Measurements from ENCODE around the gene SLAMF9. TPM values are rescaled to one million over a fixed set of nuclear protein-coding genes. Genes with fewer than 3 reads are reported as not detected.

SLAMF9 gene
- total RNA-seq, 1 experiment from 2014 or later: not detected

- peaks cover 13% of the 10 kb centered on the region for H3K4me1 Mint-ChIP-seq
- peak; percentile 40 for ATAC-seq
- peak; percentile 77 for DNase-seq (ENCODE audit: low spot score)
- TF ChIP-seq PREB (CRISPR knock-in tag; IDR thresholded peaks at IDR 0.05; ENCODE audit: borderline replicate concordance) (no peak), ZNF263 (CRISPR knock-in tag; IDR thresholded peaks at IDR 0.05; ENCODE audit: low read depth) (peak; percentile 39; the same call in 1 of the 2 replicates)
- TF ChIP-seq, protein P1, sequence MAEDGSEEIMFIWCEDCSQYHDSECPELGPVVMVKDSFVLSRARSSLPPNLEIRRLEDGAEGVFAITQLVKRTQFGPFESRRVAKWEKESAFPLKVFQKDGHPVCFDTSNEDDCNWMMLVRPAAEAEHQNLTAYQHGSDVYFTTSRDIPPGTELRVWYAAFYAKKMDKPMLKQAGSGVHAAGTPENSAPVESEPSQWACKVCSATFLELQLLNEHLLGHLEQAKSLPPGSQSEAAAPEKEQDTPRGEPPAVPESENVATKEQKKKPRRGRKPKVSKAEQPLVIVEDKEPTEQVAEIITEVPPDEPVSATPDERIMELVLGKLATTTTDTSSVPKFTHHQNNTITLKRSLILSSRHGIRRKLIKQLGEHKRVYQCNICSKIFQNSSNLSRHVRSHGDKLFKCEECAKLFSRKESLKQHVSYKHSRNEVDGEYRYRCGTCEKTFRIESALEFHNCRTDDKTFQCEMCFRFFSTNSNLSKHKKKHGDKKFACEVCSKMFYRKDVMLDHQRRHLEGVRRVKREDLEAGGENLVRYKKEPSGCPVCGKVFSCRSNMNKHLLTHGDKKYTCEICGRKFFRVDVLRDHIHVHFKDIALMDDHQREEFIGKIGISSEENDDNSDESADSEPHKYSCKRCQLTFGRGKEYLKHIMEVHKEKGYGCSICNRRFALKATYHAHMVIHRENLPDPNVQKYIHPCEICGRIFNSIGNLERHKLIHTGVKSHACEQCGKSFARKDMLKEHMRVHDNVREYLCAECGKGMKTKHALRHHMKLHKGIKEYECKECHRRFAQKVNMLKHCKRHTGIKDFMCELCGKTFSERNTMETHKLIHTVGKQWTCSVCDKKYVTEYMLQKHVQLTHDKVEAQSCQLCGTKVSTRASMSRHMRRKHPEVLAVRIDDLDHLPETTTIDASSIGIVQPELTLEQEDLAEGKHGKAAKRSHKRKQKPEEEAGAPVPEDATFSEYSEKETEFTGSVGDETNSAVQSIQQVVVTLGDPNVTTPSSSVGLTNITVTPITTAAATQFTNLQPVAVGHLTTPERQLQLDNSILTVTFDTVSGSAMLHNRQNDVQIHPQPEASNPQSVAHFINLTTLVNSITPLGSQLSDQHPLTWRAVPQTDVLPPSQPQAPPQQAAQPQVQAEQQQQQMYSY (CRISPR knock-in tag; IDR thresholded peaks at IDR 0.05): peak; percentile 51; the same call in 1 of the 2 replicates
- H3K27ac Mint-ChIP-seq: no peak overlapping the region; the same call in 1 of the 2 replicates
- no peaks in the 10 kb centered on the region for H3K9me3 Mint-ChIP-seq
- peaks cover 8% of the 10 kb centered on the region; the same call in 1 of the 2 replicates for H3K27me3 Mint-ChIP-seq (ENCODE audit: low read depth)
- H3K36me3 Mint-ChIP-seq: peaks cover 30% of the 10 kb centered on the region
- ChIA-PET CTCF (interaction anchor here (1.3 to 2.9 kb wide), 4 partner anchors 37 to 157 kb away, joined by 5 to 24 read pairs (median 6); no protein-coding TSS in a partner anchor), POLR2A (interaction anchor here (0.7 to 0.9 kb wide), 2 partner anchors 16 to 78 kb away, joined by 3 to 4 read pairs; no protein-coding TSS in a partner anchor)
- H3K4me3 Mint-ChIP-seq: no peak overlapping the region; the same call in 1 of the 2 replicates
Observed at GRCh38 chr1:159929155-159930051, 24.6 kb downstream of the SLAMF9 start.

GRCh38 chr1:159928491-159929050, 25.5 kb downstream of the SLAMF9 start:
- H3K4me1 Mint-ChIP-seq: peaks cover 21% of the 10 kb centered on the region
- ChIA-PET POLR2A (no interaction called here), CTCF (interaction anchor here (0.8 to 2.9 kb wide), 4 partner anchors 36 to 170 kb away, joined by 5 to 24 read pairs (median 6); partner anchors contain the start of gene IGSF8)
- no peak overlapping the region for H3K4me3 Mint-ChIP-seq
- H3K27me3 Mint-ChIP-seq (ENCODE audit: low read depth): peaks cover 15% of the 10 kb centered on the region
- H3K36me3 Mint-ChIP-seq: peaks cover 25% of the 10 kb centered on the region
- TF ChIP-seq MLX (CRISPR knock-in tag; IDR thresholded peaks at IDR 0.05): no peak
- no peak for TF ChIP-seq KAT7 (CRISPR knock-in tag; IDR thresholded peaks at IDR 0.05; ENCODE audit: borderline replicate concordance)
- no peak for TF ChIP-seq ZNF416 (CRISPR knock-in tag; IDR thresholded peaks at IDR 0.05)
- no peak for TF ChIP-seq ZNF219 (CRISPR knock-in tag; IDR thresholded peaks at IDR 0.05; ENCODE audit: borderline replicate concordance)
- no peak for TF ChIP-seq EMX1 (CRISPR knock-in tag; IDR thresholded peaks at IDR 0.05)
- TF ChIP-seq OVOL2 (CRISPR knock-in tag; IDR thresholded peaks at IDR 0.05; ENCODE audit: borderline replicate concordance): no peak
- TF ChIP-seq NR1H2 (CRISPR knock-in tag; IDR thresholded peaks at IDR 0.05): no peak
- TF ChIP-seq, protein P2, sequence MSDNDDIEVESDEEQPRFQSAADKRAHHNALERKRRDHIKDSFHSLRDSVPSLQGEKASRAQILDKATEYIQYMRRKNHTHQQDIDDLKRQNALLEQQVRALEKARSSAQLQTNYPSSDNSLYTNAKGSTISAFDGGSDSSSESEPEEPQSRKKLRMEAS (CRISPR knock-in tag; IDR thresholded peaks at IDR 0.05): no peak
- no peak for TF ChIP-seq RELA (CRISPR knock-in tag; IDR thresholded peaks at IDR 0.05; ENCODE audit: borderline replicate concordance)
- no peak for TF ChIP-seq FOXJ3 (CRISPR knock-in tag; IDR thresholded peaks at IDR 0.05; ENCODE audit: borderline replicate concordance)
- TF ChIP-seq ZNF532 (CRISPR knock-in tag; IDR thresholded peaks at IDR 0.05; ENCODE audit: borderline replicate concordance): no peak
- no peak for TF ChIP-seq GABPB1 (CRISPR knock-in tag; IDR thresholded peaks at IDR 0.05)
- no peak for TF ChIP-seq NR3C1 (CRISPR knock-in tag; conservative IDR thresholded peaks at IDR 0.05; ENCODE audit: low read depth)
- H3K9me3 Mint-ChIP-seq: no peaks in the 10 kb centered on the region
- DNase-seq (ENCODE audit: low spot score) (no peak), ATAC-seq (no peak)
- no peak overlapping the region for H3K27ac Mint-ChIP-seq
